K562 (cell line): ENCODE results near the gene KMT2D. TPM values are rescaled to one million over a fixed set of nuclear protein-coding genes. Genes with fewer than 3 reads are reported as not detected.
A peak's percentile ranks its signal among the peaks of the same experiment; 100 is the strongest.

ENCODE experiments used
- ATAC-seq: fragments of 200-7000 bp; cut with Tn5 transposase; 3 replicates; pipeline ENCODE4 v1.9.1; 2020; ENCODE audit warnings: moderate library complexity
- BruUV-seq: library from RNA; stranded (reverse); fragments of 400-500 nt; replicated peaks from 2 replicates; lab custom pipeline; 2021; lab: Mats Ljungman, UMichigan
- CTCF ChIA-PET: fragments of 300-600 bp; formaldehyde crosslinking; extraction: SDS; loops from one replicate; lab custom pipeline; 2021; ENCODE audit warnings: low intra/inter-chr PET ratio; lab: Yijun Ruan, JAX
- POLR2A ChIA-PET: fragments of 300-600, 350-650 bp; sonication (Branson Sonifier 250); formaldehyde crosslinking; extraction: SDS; loops from one replicate; lab custom pipeline; 2021; ENCODE audit warnings: antibody characterized with exemption, inconsistent platforms; lab: Yijun Ruan, JAX
- DNase-seq, 4 experiments: peaks; one replicate each; pipeline versions ENCODE4 v3.0.0 to v3.0.0-alpha.2; 2011 to 2018; ENCODE audit warnings: low spot score in 3 of 4, mixed read lengths in 3 of 4; ENCODE audit errors: extremely low read depth in 1 of 4
- FAIRE-seq: peaks from 2 replicates; lab custom pipeline; 2011; peaks lifted over from hg19 to GRCh38; lab: Jason Lieb, UNC
- H2AFZ ChIP-seq: 2 replicates; pipeline ENCODE4 v1.6.0; 2011; ENCODE audit warnings: low read depth, low read length, control low read depth, inconsistent platforms
- H3K27ac ChIP-seq: fragments of 200-600 bp; 3 replicates; pipeline ENCODE4 v1.8.0; 2011; ENCODE audit warnings: low read depth, mild to moderate bottlenecking, control low read depth, inconsistent platforms, low read length, moderate library complexity, mixed read lengths; ENCODE audit errors: extremely low read depth
- H3K27me3 ChIP-seq, 2 experiments: fragments of 300-600 bp in 1 of 2; 2 replicates in 1 of 2; 3 replicates in 1 of 2; pipeline versions ENCODE4 v1.6.0 to v1.8.0; 2011; ENCODE audit warnings: inconsistent platforms in 2 of 2, low read length in 2 of 2, mild to moderate bottlenecking in 1 of 2, mixed read lengths in 1 of 2, moderate library complexity in 1 of 2; ENCODE audit not compliant: control insufficient read depth in 2 of 2, insufficient read depth in 2 of 2
- H3K36me3 ChIP-seq: fragments of 300-600 bp; 3 replicates; pipeline ENCODE4 v1.8.0; 2011; ENCODE audit warnings: mild to moderate bottlenecking, low read length, inconsistent platforms; ENCODE audit not compliant: control insufficient read depth, insufficient read depth
- H3K4me1 ChIP-seq, 2 experiments: fragments of 200-600 bp in 1 of 2; replicated peaks in 1 of 2; 2 replicates in 1 of 2; 3 replicates in 1 of 2; pipeline versions ENCODE4 v1.5.1 to v1.8.0; 2011; ENCODE audit warnings: inconsistent platforms in 2 of 2, low read length in 2 of 2, mild to moderate bottlenecking in 1 of 2, mixed read lengths in 1 of 2, moderate library complexity in 1 of 2; ENCODE audit not compliant: control insufficient read depth in 2 of 2, insufficient read depth in 2 of 2
- H3K4me2 ChIP-seq: 2 replicates; pipeline ENCODE4 v1.6.1; 2011; ENCODE audit warnings: low read length, control low read depth, inconsistent platforms, mixed read lengths; ENCODE audit not compliant: insufficient read depth
- H3K4me3 ChIP-seq: fragments of 200-600 bp; sonication (generic), shearing (Covaris generic); 2 replicates; pipeline ENCODE4 v1.5.1; 2016; ENCODE audit warnings: control low read depth, inconsistent platforms
- H3K79me2 ChIP-seq: fragments of 200-600 bp; 3 replicates; pipeline ENCODE4 v1.8.0; 2011; ENCODE audit warnings: low read length, inconsistent platforms; ENCODE audit not compliant: control insufficient read depth, insufficient read depth
- H3K9ac ChIP-seq, 2 experiments: 2 replicates each; pipeline versions ENCODE4 v1.6.0 to v1.6.1; 2011; ENCODE audit warnings: low read depth in 2 of 2, low read length in 2 of 2, control low read depth in 1 of 2, inconsistent platforms in 1 of 2, mild to moderate bottlenecking in 1 of 2, mixed read lengths in 1 of 2; ENCODE audit not compliant: insufficient read depth in 1 of 2
- H3K9me1 ChIP-seq: one replicate; pipeline ENCODE4 v1.6.0; 2011; ENCODE audit warnings: inconsistent platforms, mild to moderate bottlenecking, low read length, moderate library complexity; ENCODE audit not compliant: control insufficient read depth, insufficient read depth
- H3K9me3 ChIP-seq: replicated peaks from 2 replicates; pipeline ENCODE4 v1.5.1; 2011; ENCODE audit warnings: low read depth, low read length, inconsistent platforms; ENCODE audit not compliant: control insufficient read depth, insufficient read depth
- H4K20me1 ChIP-seq: replicated peaks from 2 replicates; pipeline ENCODE4 v1.6.1; 2011; ENCODE audit warnings: low read length, inconsistent platforms, mixed read lengths; ENCODE audit not compliant: control insufficient read depth, insufficient read depth
- CHD1 ChIP-seq: fragments of 200-600 bp; sonication (generic); IDR thresholded peaks from one replicate; pipeline ENCODE4 v1.6.1; 2012; ENCODE audit warnings: mild to moderate bottlenecking, moderate library complexity, low read length, inconsistent platforms
- HNRNPL ChIP-seq: fragments of 200-400 bp; formaldehyde crosslinking; IDR thresholded peaks from 2 replicates; pipeline ENCODE4 v1.6.1; 2017; ENCODE audit warnings: low read depth, mild to moderate bottlenecking, low read length
- PHF8 ChIP-seq: fragments of 200-600 bp; sonication (generic); IDR thresholded peaks from 2 replicates; pipeline ENCODE4 v1.6.1; 2012; ENCODE audit warnings: mixed run types, mild to moderate bottlenecking, inconsistent platforms, low read length, moderate library complexity, borderline replicate concordance
- POLR2G ChIP-seq: fragments of 200-400 bp; formaldehyde crosslinking; IDR thresholded peaks from 2 replicates; pipeline ENCODE4 v1.6.1; 2017; ENCODE audit warnings: low read depth, mild to moderate bottlenecking, antibody characterized with exemption, low read length, moderate library complexity
- RBBP5 ChIP-seq: fragments of 200-600 bp; sonication (generic); IDR thresholded peaks from 2 replicates; pipeline ENCODE4 v1.6.1; 2012; ENCODE audit warnings: borderline replicate concordance, mild to moderate bottlenecking, low read length, control low read depth, inconsistent platforms; ENCODE audit not compliant: insufficient read depth, poor library complexity, severe bottlenecking
- RBFOX2 ChIP-seq: fragments of 200-400 bp; formaldehyde crosslinking; IDR thresholded peaks from 2 replicates; pipeline ENCODE4 v1.6.1; 2017; ENCODE audit warnings: low read depth, mild to moderate bottlenecking, low read length, moderate library complexity
- RBM22 ChIP-seq: fragments of 200-400 bp; formaldehyde crosslinking; IDR thresholded peaks from 2 replicates; pipeline ENCODE4 v1.6.1; 2018; ENCODE audit warnings: low read length, low read depth; ENCODE audit not compliant: poor library complexity, severe bottlenecking
- ZBTB33 ChIP-seq: sonication (generic); formaldehyde crosslinking; IDR thresholded peaks from 2 replicates; pipeline ENCODE4 v1.8.1; 2023; ENCODE audit warnings: mild to moderate bottlenecking, missing genetic modification reagents
- ZFX ChIP-seq: sonication (generic); formaldehyde crosslinking; IDR thresholded peaks from 2 replicates; pipeline ENCODE4 v1.8.0; 2022; ENCODE audit warnings: mild to moderate bottlenecking, missing genetic modification reagents, moderate library complexity
- WGBS: fragments of 100-300 bp; shearing (Covaris generic); methylation state at CpG from one replicate; pipeline ENCODE4 v1.1.6; 2016; ENCODE audit warnings: low coverage, mixed read lengths; ENCODE audit not compliant: insufficient coverage; ENCODE audit errors: missing lambda C conversion rate; 5-methylcytosine and 5-hydroxymethylcytosine counted together
- in situ Hi-C: fragments of 300-500 bp; cut with MboI; formaldehyde crosslinking; loops from 4 replicates; pipeline ENCODE4 v1.15.0; 2018; ENCODE audit warnings: inconsistent platforms, mixed read lengths
- intact Hi-C: fragments of 100-400 bp; cut with micrococcal nuclease; formaldehyde crosslinking; loops from 2 replicates; pipeline ENCODE4 v1.14.2; 2022
- polyA plus RNA-seq, 8 experiments: library from polyadenylated mRNA; depleted of rRNA in 4 of 8; stranded (reverse) in 5 of 8; unstranded in 3 of 8; fragments of >200 nt; fragmentation: Nextera tagmentation in 2 of 8; fragmentation: Illumina TruSeq in 1 of 8; extraction: Ambion mirVana in 2 of 8; extraction: Trizol in 1 of 8; gene quantifications; 2 replicates each; pipeline versions ENCODE4 v1.2.1 to v1.2.3, GENCODE V29; 2011 to 2014; ENCODE audit warnings: inconsistent platforms in 1 of 8, missing spikeins in 1 of 8
- total RNA-seq, 7 experiments: library from RNA; depleted of rRNA in 6 of 7; stranded (reverse); fragments of >200 nt in 6 of 7; fragmentation: Illumina TruSeq in 2 of 7; extraction: Trizol in 2 of 7; gene quantifications; 2 replicates each; pipeline versions ENCODE4 v1.2.1 to v1.2.3, GENCODE V29; 2011 to 2021; ENCODE audit warnings: low replicate concordance in 1 of 7

KMT2D gene
- total and polyA plus RNA-seq, 9 of the 15 experiments (the other 6 are each of a cell fraction or from before 2014, with no cell fraction given) = 0.22 to 93.7 (median 13.7) TPM

GRCh38 chr12:49094160-49094974 lies 33.8 kb upstream of the KMT2D start, which contains the start of gene DHH:
DHH (minus strand) TSS chr12:49094801; CDS start chr12:49094512, 289 bp downstream.
- FAIRE-seq (no peak), ATAC-seq (peak; percentile 45), DNase-seq (peak; percentile 80 to 86 (median 82))
- Histone ChIP-seq H3K9ac (peak within 1 kb of the TSS; percentile 65 to 85; a peak in 3 of 4 replicates), H2AFZ (peak within 1 kb of the TSS; percentile 92), H3K4me2 (peak within 1 kb of the TSS; percentile 44), H3K4me3 (peak within 1 kb of the TSS; percentile 15; the same call in 1 of the 2 replicates), H3K4me1 (peaks cover 56 to 61% of the 10 kb centered on the region in 2 experiments), H4K20me1 (no peaks in the 10 kb centered on the region), H3K9me1 (peaks cover 4% of the 10 kb centered on the region), H3K36me3 (peaks cover 25% of the 10 kb centered on the region; the same call in 1 of the 3 replicates), H3K27ac (peak within 1 kb of the TSS; percentile 91; the same call in 2 of the 3 replicates), H3K79me2 (peaks cover 12% of the 10 kb centered on the region; the same call in 1 of the 3 replicates), H3K9me3 (no peaks in the 10 kb centered on the region), H3K27me3 (no peaks in the 10 kb centered on the region)
- in situ Hi-C loops (no loop called here), intact Hi-C loops (loop anchor here (1.0 kb wide), 1 partner anchor 140 kb away; no protein-coding TSS in a partner anchor)
- 56% methylated on average over 40 of the region's 49 CpGs for WGBS
- no TSS peak for BruUV-seq
- ChIA-PET CTCF (no interaction called here), POLR2A (interaction anchor here (0.6 to 6.6 kb wide), 8 partner anchors 10 to 186 kb away, joined by 3 to 103 read pairs (median 4); partner anchors contain the start of genes LMBR1L and TUBA1B)
- TF ChIP-seq RBBP5 (peak; percentile 29), CHD1 (peak; percentile 47), POLR2G (peak; percentile 78), ZFX (CRISPR knock-in tag) (peak; percentile 18; the same call in 1 of the 2 replicates), HNRNPL (peak; percentile 65; the same call in 1 of the 2 replicates), RBFOX2 (peak; percentile 39), PHF8 (peak; percentile 34; the same call in 1 of the 2 replicates), RBM22 (peak; percentile 61), ZBTB33 (CRISPR knock-in tag) (peak; percentile 47; the same call in 1 of the 2 replicates)
